ENCODE data around the gene OVOL3. TPM values are rescaled to one million over a fixed set of nuclear protein-coding genes. Genes with fewer than 3 reads are reported as not detected.
"Not testable (repeated sequence)": the region's sequence is repeated elsewhere in the genome, so short reads cannot be mapped to it uniquely, and the experiment has no call there.

Gene OVOL3
- not detected for total RNA-seq
- not detected for total RNA-seq (2013)
- total RNA-seq = 0 to 0.12 (median 0) reads per million in 29 experiments

- Histone ChIP-seq H3K27me3 (replicated peaks in 1 of 2; ENCODE audit: control insufficient read depth in 2 of 2, extremely low read depth in 1 of 2, insufficient read depth in 2 of 2, low read length in 1 of 2) (no peaks in the 10 kb centered on the region), H3K9me3 (no peaks in the 10 kb centered on the region), H3K4me1 (ENCODE audit: control insufficient read depth in 1 of 2, extremely low read depth in 1 of 2, insufficient read depth in 2 of 2, low read length in 2 of 2) (peaks cover 5 to 24% of the 10 kb centered on the region in 2 experiments), H3K27ac (ENCODE audit: low read length) (no peak within 1 kb of the TSS), H3K4me3 (ENCODE audit: control insufficient read depth in 1 of 2, extremely low read depth in 1 of 2, low read length in 1 of 2) (no peak within 1 kb of the TSS), H3K36me3 (ENCODE audit: control insufficient read depth in 2 of 2, extremely low read depth in 1 of 2, insufficient read depth in 1 of 2, low read length in 1 of 2) (peaks cover 4 to 22% of the 10 kb centered on the region in 2 donors)
- Mint-ChIP-seq H3K4me3 (peak within 1 kb of the TSS in 1 of 3 donors; percentile 90), H3K27ac (no peak within 1 kb of the TSS), H3K4me1 (peaks cover 24 to 26% (median 25%) of the 10 kb centered on the region in 3 donors), H3K36me3 (peaks cover 17% of the 10 kb centered on the region), H3K9me3 (no peaks in the 10 kb centered on the region), H3K27me3 (no peaks in the 10 kb centered on the region)
- CTCF ChIA-PET = interaction anchor here in 1 of 2 donors (0.6 kb wide), 1 partner anchor 19 kb away, joined by 9 read pairs; no protein-coding TSS in a partner anchor
- ATAC-seq (replicated peaks in 1 of 4) (no peak), DNase-seq (no peak)
- POLR2A ChIA-PET = no interaction called here
- 100% methylated on average over 1 of the region's 1 CpG for WGBS (ENCODE audit: insufficient coverage)
Measured at GRCh38 chr19:36110487-36111199, at the start of gene OVOL3. Gene OVOL3 (plus strand): TSS chr19:36111143. CDS start chr19:36111203, 60 bp downstream.

DNA sequence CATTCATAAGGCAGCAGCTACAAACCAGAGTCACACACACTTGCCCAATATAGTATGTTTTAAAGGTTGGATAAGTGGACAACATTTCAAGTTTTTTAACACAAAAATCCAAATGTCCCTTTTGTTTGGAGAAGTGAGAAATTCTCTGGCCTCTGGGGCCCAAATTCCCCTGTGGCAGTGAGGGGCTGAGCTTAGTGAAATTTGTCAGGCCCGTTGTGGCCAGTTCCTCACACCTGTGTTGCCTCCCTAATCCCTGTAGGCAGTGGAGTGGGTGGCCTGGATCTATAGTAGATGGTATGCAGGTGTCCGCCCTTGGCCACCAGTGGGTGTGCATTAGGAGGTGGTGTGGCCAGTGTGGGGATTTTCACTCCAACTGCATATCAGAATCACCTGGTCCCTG, 49.6 kb upstream of the OVOL3 start:
- H3K4me1 Mint-ChIP-seq = peaks cover 0 to under 1% (median under 1%) of the 10 kb centered on the region in 3 donors
- no peaks in the 10 kb centered on the region for H3K9me3 Mint-ChIP-seq
- Histone ChIP-seq H3K4me3 (ENCODE audit: control insufficient read depth in 1 of 2, extremely low read depth in 1 of 2, low read length in 1 of 2) (no peak overlapping the region), H3K4me1 (ENCODE audit: control insufficient read depth in 1 of 2, extremely low read depth in 1 of 2, insufficient read depth in 2 of 2, low read length in 2 of 2) (no peaks in the 10 kb centered on the region), H3K9me3 (no peaks in the 10 kb centered on the region), H3K36me3 (ENCODE audit: control insufficient read depth in 2 of 2, extremely low read depth in 1 of 2, insufficient read depth in 1 of 2, low read length in 1 of 2) (no peaks in the 10 kb centered on the region), H3K27ac (ENCODE audit: low read length) (no peak overlapping the region), H3K27me3 (replicated peaks in 1 of 2; ENCODE audit: control insufficient read depth in 2 of 2, extremely low read depth in 1 of 2, insufficient read depth in 2 of 2, low read length in 1 of 2) (no peaks in the 10 kb centered on the region)
- WGBS (ENCODE audit: insufficient coverage) = 100% methylated on average over 1 of the region's 2 CpGs
- no peak overlapping the region for H3K4me3 Mint-ChIP-seq
- H3K27ac Mint-ChIP-seq = no peak overlapping the region
- CTCF ChIA-PET = interaction anchor here in 1 of 2 donors (0.6 to 1.1 kb wide), 2 partner anchors 24 to 120 kb away, joined by 3 read pairs; no protein-coding TSS in a partner anchor
- POLR2A ChIA-PET = no interaction called here
- no peak for ATAC-seq (replicated peaks in 1 of 4)
- DNase-seq = no peak
- H3K36me3 Mint-ChIP-seq = no peaks in the 10 kb centered on the region
- H3K27me3 Mint-ChIP-seq = no peaks in the 10 kb centered on the region

DNA sequence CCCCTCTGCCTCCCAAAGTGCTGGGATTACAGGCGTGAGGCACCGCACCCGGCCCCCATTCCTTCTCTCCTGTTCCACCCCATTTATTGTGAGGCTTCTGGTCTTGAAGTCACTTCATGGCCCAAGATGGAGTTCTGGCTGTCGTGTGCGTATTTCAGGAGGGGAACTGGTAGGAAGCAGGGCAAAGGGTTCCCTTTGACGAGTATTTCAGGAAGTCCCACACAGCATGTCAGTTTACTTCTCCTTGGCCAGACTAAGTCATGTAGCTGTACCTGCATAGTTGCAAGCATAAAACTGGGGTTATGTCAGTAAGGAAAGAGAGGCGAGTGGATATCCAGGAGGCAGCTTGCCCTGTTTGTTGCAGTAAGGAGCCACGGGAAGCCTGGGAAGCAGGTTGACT, 46.1 kb upstream of the OVOL3 start:
- POLR2A ChIA-PET = no interaction called here
- no peaks in the 10 kb centered on the region for H3K4me1 ChIP-seq (ENCODE audit: control insufficient read depth in 1 of 2, extremely low read depth in 1 of 2, insufficient read depth in 2 of 2, low read length in 2 of 2)
- DNase-seq = no peak
- Mint-ChIP-seq H3K4me1 (no peaks in the 10 kb centered on the region), H3K4me3 (no peak overlapping the region), H3K27ac (no peak overlapping the region), H3K27me3 (no peaks in the 10 kb centered on the region), H3K9me3 (no peaks in the 10 kb centered on the region), H3K36me3 (peaks cover 3% of the 10 kb centered on the region)
- H3K27me3 ChIP-seq (replicated peaks in 1 of 2; ENCODE audit: control insufficient read depth in 2 of 2, extremely low read depth in 1 of 2, insufficient read depth in 2 of 2, low read length in 1 of 2) = no peaks in the 10 kb centered on the region
- H3K9me3 ChIP-seq = no peaks in the 10 kb centered on the region
- no peak for ATAC-seq (replicated peaks in 1 of 4)
- WGBS (ENCODE audit: insufficient coverage) = 96% methylated on average over 3 of the region's 8 CpGs
- CTCF ChIA-PET = no interaction called here
- no peak overlapping the region for H3K27ac ChIP-seq (ENCODE audit: low read length)
- no peak overlapping the region for H3K4me3 ChIP-seq (ENCODE audit: control insufficient read depth in 1 of 2, extremely low read depth in 1 of 2, low read length in 1 of 2)
- H3K36me3 ChIP-seq (ENCODE audit: control insufficient read depth in 2 of 2, extremely low read depth in 1 of 2, insufficient read depth in 1 of 2, low read length in 1 of 2) = no peaks in the 10 kb centered on the region

- Histone ChIP-seq H3K36me3 (ENCODE audit: control insufficient read depth in 2 of 2, extremely low read depth in 1 of 2, insufficient read depth in 1 of 2, low read length in 1 of 2) (no peaks in the 10 kb centered on the region), H3K27ac (ENCODE audit: low read length) (no peak overlapping the region), H3K9me3 (no peaks in the 10 kb centered on the region), H3K27me3 (replicated peaks in 1 of 2; ENCODE audit: control insufficient read depth in 2 of 2, extremely low read depth in 1 of 2, insufficient read depth in 2 of 2, low read length in 1 of 2) (no peaks in the 10 kb centered on the region), H3K4me3 (ENCODE audit: control insufficient read depth in 1 of 2, extremely low read depth in 1 of 2, low read length in 1 of 2) (no peak overlapping the region), H3K4me1 (ENCODE audit: control insufficient read depth in 1 of 2, extremely low read depth in 1 of 2, insufficient read depth in 2 of 2, low read length in 2 of 2) (no peaks in the 10 kb centered on the region)
- 95% methylated on average over 6 of the region's 11 CpGs for WGBS (ENCODE audit: insufficient coverage)
- ChIA-PET CTCF (no interaction called here), POLR2A (no interaction called here)
- ATAC-seq (replicated peaks in 1 of 4) (no peak), DNase-seq (no peak)
- Mint-ChIP-seq H3K36me3 (peaks cover 3% of the 10 kb centered on the region), H3K27ac (no peak overlapping the region), H3K4me3 (no peak overlapping the region), H3K9me3 (no peaks in the 10 kb centered on the region), H3K4me1 (no peaks in the 10 kb centered on the region), H3K27me3 (no peaks in the 10 kb centered on the region)
Measured at GRCh38 chr19:36067681-36068080, 43.3 kb upstream of the OVOL3 start.

DNA sequence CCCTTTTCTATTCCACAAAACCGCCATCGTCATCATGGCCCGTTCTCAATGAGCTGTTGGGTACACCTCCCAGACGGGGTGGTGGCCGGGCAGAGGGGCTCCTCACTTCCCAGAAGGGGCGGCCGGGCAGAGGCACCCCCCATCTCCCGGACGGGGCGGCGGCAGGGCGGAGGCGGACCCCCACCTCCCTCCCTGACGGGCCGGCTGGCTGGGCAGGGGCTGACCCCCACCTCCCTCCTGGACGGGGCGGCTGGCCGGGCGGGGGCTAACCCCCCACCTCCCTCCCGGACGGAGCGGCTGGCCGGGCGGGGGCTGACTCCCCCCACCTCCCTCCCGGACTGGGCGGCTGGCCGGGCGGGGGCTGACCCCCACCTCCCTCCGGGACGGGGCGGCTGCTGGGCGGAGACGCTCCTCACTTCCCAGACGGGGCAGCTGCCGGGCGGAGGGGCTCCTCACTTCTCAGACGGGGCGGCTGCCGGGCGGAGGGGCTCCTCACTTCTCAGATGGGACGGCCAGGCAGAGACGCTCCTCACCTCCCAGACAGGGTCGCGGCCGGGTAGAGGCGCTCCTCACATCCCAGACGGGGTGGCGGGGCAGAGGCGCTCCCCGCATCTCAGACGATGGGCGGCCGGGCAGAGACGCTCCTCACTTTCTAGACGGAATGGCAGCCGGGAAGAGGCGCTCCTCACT, 42.0 kb upstream of the OVOL3 start:
- H3K36me3 Mint-ChIP-seq; H3K4me3 Mint-ChIP-seq; ATAC-seq (replicated peaks in 1 of 4); H3K27ac Mint-ChIP-seq; H3K4me3 ChIP-seq (ENCODE audit: control insufficient read depth in 1 of 2, extremely low read depth in 1 of 2, low read length in 1 of 2); H3K4me1 Mint-ChIP-seq; POLR2A ChIA-PET; H3K4me1 ChIP-seq (ENCODE audit: control insufficient read depth in 1 of 2, extremely low read depth in 1 of 2, insufficient read depth in 2 of 2, low read length in 2 of 2); H3K27ac ChIP-seq (ENCODE audit: low read length); H3K27me3 Mint-ChIP-seq; H3K9me3 ChIP-seq; H3K9me3 Mint-ChIP-seq; H3K36me3 ChIP-seq (ENCODE audit: control insufficient read depth in 2 of 2, extremely low read depth in 1 of 2, insufficient read depth in 1 of 2, low read length in 1 of 2); CTCF ChIA-PET; DNase-seq; H3K27me3 ChIP-seq (replicated peaks in 1 of 2; ENCODE audit: control insufficient read depth in 2 of 2, extremely low read depth in 1 of 2, insufficient read depth in 2 of 2, low read length in 1 of 2): not testable (repeated sequence)
- 97% methylated on average over 14 of the region's 57 CpGs for WGBS (ENCODE audit: insufficient coverage)

GRCh38 chr19:36072081-36072480, 38.9 kb upstream of the OVOL3 start:
- CTCF ChIA-PET = no interaction called here
- no peak for ATAC-seq (replicated peaks in 1 of 4)
- 96% methylated on average over 8 of the region's 8 CpGs for WGBS (ENCODE audit: insufficient coverage)

More at GRCh38 chr19:36072081-36072480, 38.9 kb upstream of the OVOL3 start:
- Histone ChIP-seq H3K4me3 (ENCODE audit: control insufficient read depth in 1 of 2, extremely low read depth in 1 of 2, low read length in 1 of 2) (no peak overlapping the region), H3K9me3 (no peaks in the 10 kb centered on the region), H3K36me3 (ENCODE audit: control insufficient read depth in 2 of 2, extremely low read depth in 1 of 2, insufficient read depth in 1 of 2, low read length in 1 of 2) (no peaks in the 10 kb centered on the region), H3K27me3 (replicated peaks in 1 of 2; ENCODE audit: control insufficient read depth in 2 of 2, extremely low read depth in 1 of 2, insufficient read depth in 2 of 2, low read length in 1 of 2) (no peaks in the 10 kb centered on the region), H3K27ac (ENCODE audit: low read length) (no peak overlapping the region), H3K4me1 (ENCODE audit: control insufficient read depth in 1 of 2, extremely low read depth in 1 of 2, insufficient read depth in 2 of 2, low read length in 2 of 2) (no peaks in the 10 kb centered on the region)
- Mint-ChIP-seq H3K4me3 (no peak overlapping the region), H3K27me3 (no peaks in the 10 kb centered on the region), H3K4me1 (no peaks in the 10 kb centered on the region), H3K36me3 (peaks cover 3% of the 10 kb centered on the region), H3K9me3 (no peaks in the 10 kb centered on the region), H3K27ac (no peak overlapping the region)
- POLR2A ChIA-PET = no interaction called here
- DNase-seq = no peak

Data from T-cell (primary cell).